Neural progenitor cell (in vitro differentiated cells): ENCODE measurements around the gene RAVER2.

ENCODE experiments used
- EZH2 ChIP-seq: fragments of 200-600 bp; sonication (generic); IDR thresholded peaks from 2 replicates; pipeline ENCODE4 v1.6.1; 2017; ENCODE audit warnings: antibody characterized with exemption, mild to moderate bottlenecking, moderate library complexity
- EZH2phosphoT487 ChIP-seq: fragments of 200-600 bp; sonication (generic); IDR thresholded peaks from 2 replicates; pipeline ENCODE4 v1.6.1; 2017; ENCODE audit warnings: antibody characterized with exemption
- TF ChIP-seq, protein P1 (sequence below): fragments of 200-600 bp; sonication (generic); IDR thresholded peaks from 2 replicates; pipeline ENCODE4 v1.5.1; 2017; ENCODE audit warnings: antibody characterized with exemption, mild to moderate bottlenecking

DNA sequence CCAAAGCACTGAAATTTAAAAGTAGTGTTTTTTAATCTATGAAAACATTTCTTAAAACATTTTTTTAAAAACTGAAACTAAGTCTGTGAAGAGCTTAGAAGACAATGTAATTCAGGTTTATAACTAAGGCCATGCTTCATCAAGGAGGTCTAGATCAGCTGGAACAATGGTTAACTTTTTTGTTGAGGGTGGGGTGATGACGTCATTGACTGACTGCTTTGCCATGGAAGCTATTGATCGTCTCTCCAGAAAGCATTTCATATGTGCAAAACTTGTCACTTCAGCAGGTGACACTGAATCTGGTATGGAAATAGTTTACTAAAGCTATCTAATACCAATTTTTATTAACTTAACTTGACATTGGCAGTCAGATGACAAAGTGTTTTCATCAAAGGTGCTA, 21.0 kb downstream of the RAVER2 start:
- TF ChIP-seq, protein P1, sequence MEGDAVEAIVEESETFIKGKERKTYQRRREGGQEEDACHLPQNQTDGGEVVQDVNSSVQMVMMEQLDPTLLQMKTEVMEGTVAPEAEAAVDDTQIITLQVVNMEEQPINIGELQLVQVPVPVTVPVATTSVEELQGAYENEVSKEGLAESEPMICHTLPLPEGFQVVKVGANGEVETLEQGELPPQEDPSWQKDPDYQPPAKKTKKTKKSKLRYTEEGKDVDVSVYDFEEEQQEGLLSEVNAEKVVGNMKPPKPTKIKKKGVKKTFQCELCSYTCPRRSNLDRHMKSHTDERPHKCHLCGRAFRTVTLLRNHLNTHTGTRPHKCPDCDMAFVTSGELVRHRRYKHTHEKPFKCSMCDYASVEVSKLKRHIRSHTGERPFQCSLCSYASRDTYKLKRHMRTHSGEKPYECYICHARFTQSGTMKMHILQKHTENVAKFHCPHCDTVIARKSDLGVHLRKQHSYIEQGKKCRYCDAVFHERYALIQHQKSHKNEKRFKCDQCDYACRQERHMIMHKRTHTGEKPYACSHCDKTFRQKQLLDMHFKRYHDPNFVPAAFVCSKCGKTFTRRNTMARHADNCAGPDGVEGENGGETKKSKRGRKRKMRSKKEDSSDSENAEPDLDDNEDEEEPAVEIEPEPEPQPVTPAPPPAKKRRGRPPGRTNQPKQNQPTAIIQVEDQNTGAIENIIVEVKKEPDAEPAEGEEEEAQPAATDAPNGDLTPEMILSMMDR: no peak
- no peak for TF ChIP-seq EZH2phosphoT487
- TF ChIP-seq EZH2: no peak
